Muscle of arm (tissue), 12 donors: ENCODE measurements around the gene RTN4RL1. TPM values are rescaled to one million over a fixed set of nuclear protein-coding genes. Genes with fewer than 3 reads are reported as not detected.
"Not testable (repeated sequence)": the region's sequence is repeated elsewhere in the genome, so short reads cannot be mapped to it uniquely, and the experiment has no call there.

Experiments used
- DNase-seq: peaks from one replicate; pipeline ENCODE4 v3.0.0-alpha.2; 2013
- polyA plus RNA-seq, 12 donors: library from polyadenylated mRNA; unstranded; fragments of 120-200 nt; gene quantifications; one replicate each; pipeline ENCODE4 v1.2.1, GENCODE V29; 2013; ENCODE audit not compliant: insufficient read length in 12 of 12

Gene RTN4RL1
- polyA plus RNA-seq, 12 donors: 0.62 to 2.2 (median 1.2) TPM; not detected in 2

DNA sequence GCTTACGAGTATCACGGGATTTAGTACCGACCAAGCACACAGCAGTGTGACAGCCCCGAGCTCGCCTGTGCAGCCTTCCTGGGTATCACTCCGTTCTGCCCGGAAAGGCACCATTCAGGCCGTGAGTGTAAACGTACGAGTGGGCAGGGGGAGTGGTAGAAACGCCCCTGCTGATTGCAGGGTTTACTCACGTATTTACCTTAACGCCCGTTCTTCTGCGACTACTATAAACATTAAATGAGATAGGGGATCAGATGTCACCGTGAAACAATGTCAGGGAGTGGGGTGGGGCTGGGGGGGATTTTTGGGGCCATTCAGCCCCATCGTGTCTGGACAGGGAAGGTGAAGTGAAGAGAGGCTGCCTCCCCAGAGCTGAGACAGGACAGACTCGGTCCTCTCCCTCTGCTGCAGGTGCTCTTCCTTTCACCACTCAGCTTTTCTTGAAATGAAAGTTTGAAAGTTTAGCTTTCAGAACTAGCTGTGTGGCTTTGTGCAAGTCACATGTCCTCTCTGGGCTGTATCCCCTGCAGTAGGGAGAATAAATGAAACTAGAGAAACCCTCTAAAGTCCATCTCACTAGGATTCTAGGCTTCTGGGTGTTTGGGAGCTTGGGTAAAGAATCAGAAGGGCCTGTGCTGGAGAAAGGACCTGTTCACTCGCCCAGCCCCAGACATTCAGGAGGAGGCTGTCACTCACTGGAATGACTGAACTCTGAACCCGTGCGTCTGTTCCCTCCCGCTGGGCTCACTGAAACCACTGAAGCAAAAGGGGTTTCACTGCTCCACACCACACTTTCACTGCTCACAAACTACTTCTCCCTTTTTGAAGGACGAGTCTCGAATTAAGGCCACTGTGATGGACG is 128.7 kb downstream of the RTN4RL1 start:
- no peak for DNase-seq

DNA sequence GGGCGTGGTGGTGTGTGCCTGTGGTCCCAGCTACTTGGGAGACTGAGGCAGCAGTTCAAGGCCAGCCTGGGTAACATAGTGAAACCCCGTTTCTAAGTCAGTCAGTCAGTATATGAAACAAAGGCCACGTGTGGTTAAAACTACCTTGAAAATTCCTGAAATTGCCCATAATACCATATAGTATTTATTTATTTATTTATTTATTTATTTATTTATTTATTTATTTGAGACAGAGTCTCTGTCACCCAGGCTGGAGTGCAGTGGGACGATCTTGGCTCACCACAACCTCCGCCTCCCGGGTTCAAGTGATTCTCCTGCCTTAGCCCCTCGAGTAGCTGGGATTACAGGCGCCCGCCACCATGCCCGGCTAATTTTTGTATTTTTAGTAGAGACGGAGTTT is 129.7 kb downstream of the RTN4RL1 start:
- DNase-seq: not testable (repeated sequence)

DNA sequence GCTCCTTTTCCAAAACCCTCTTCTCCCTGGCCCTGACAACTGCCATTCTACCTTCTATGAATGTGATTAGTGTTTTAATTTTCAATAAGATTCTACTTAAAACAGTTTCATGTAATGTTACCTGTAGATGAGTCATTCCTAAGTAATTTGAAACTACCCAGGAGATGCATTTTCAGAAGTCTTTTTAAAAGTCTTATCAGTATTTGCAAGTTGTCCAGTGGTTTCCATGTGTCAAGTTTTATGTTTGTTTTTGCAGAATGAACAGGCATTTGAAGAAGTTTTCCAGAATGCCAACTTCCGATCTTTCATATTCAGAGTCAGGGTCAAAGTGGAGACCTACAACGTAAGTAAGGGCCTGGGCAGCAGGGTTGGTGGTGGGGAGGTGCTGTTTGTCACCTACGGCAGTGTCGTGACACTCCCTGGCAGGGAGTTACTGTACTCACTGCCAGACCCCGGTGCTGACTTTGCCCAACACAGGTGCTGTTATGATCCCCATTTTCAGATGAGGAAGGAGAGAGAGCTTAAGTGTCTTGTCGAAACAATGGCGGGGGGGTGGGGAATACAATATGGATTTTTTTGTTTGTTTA is 130.3 kb downstream of the RTN4RL1 start:
- no peak for DNase-seq

DNA sequence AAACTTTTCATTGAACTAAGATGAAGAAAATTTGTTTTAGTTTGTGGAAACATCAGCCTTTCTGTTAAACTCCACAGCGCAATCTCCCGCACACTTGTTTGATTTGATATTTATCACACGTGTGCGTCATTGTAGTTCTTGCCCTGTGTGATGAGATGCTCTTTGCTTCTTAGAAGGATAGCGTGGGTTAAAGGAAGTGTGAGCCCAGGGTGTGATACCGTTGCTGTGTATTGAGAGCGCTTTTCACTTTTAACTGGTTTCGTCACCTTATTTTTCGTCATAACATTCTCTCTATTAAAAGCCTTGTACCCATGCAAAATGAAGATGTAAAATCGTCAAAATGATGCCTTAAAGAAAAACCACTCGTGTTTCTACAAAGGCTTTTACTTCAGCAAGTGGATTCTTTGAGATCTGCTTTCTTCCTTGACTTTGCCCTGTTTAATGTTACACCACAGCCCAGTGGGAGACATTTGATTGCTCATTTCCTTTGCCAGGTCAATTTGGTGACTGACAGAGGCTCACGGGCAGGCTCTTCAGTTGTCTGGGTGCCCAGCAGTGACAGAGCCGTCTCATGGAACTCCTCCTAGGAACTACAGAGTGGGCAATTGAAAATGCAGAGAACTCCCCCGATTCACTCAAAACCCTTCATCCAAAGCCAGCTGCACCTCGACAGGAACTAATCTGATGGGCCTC is 134.2 kb downstream of the RTN4RL1 start:
- no peak for DNase-seq

DNA sequence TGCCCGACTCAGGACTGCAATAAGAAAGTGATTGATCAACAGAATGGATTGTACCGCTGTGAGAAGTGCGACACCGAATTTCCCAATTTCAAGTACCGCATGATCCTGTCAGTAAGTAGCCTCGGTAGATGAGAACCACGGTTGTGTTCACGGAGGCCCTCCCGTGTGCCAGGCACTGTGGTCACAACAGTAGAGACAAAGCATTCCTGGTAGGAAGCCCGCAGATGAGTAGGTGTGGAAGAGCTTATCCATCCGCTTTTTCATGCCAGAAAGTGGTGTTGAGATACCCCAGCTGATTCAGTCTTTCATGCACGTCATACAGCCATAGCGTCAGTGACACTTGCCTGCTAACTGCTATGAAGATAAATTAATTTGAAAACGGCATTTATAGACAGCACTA is 136.4 kb downstream of the RTN4RL1 start:
- DNase-seq: no peak

Other genes with a start within 250 kb of the RTN4RL1 start
- gene SMYD4, start 195.4 kb downstream of the RTN4RL1 start, polyA plus RNA-seq: 10 to 100 TPM in 4 of 12 donors, 1 to 10 TPM in 7, not detected in 1; 6.3 to 17.1 (median 7.7) TPM
- 10 to 100 TPM in 11 of 12 donors, not detected in 1; 36.3 to 67.5 (median 55.6) TPM for gene RPA1, start 195.3 kb downstream of the RTN4RL1 start, polyA plus RNA-seq
- 10 to 100 TPM in 11 of 12 donors, not detected in 1; 21.5 to 69.4 (median 30.4) TPM for gene DPH1, start 4.8 kb upstream of the RTN4RL1 start, polyA plus RNA-seq
- gene OVCA2, start 16.7 kb upstream of the RTN4RL1 start, polyA plus RNA-seq: 10 to 100 TPM in 5 of 12 donors, 1 to 10 TPM in 5, not detected in 2; 7.8 to 12.7 (median 10.2) TPM
- 10 to 100 TPM in 11 of 12 donors, not detected in 1; 16.3 to 77.6 (median 22.9) TPM for gene HIC1, start 29.8 kb upstream of the RTN4RL1 start, polyA plus RNA-seq